Coronary artery (tissue), 2 donors: ENCODE measurements around the gene STRIP1.
"Not testable (repeated sequence)": the region's sequence is repeated elsewhere in the genome, so short reads cannot be mapped to it uniquely, and the experiment has no call there.

ENCODE experiments used
- DNase-seq: peaks from one replicate; pipeline ENCODE4 v3.0.0-alpha.2; 2017; ENCODE audit warnings: low spot score
- H3K27ac ChIP-seq, 2 donors: fragments of 200-600 bp; sonication (generic); one replicate each; pipeline ENCODE4 v1.5.1; 2016 to 2019
- H3K4me3 ChIP-seq: fragments of 200-600 bp; sonication (generic); 2 replicates; pipeline ENCODE4 v1.5.1; 2016; ENCODE audit warnings: mild to moderate bottlenecking, moderate library complexity
- CTCF ChIP-seq: fragments of 200-600 bp; sonication (generic); IDR thresholded peaks from one replicate; pipeline ENCODE4 v1.5.1; 2019; ENCODE audit warnings: antibody characterized with exemption

Gene STRIP1

GRCh38 chr1:110069404-110070281, 35.2 kb downstream of the STRIP1 start:
- DNase-seq: no peak
- H3K4me3 ChIP-seq: peak overlapping the region; percentile 51
- no peak overlapping the region for H3K27ac ChIP-seq
- TF ChIP-seq CTCF: no peak

- peak overlapping the region; percentile 51 for H3K4me3 ChIP-seq
These were observed 35.9 kb downstream of the STRIP1 start for GRCh38 chr1:110070282-110070669.

GRCh38 chr1:110070671-110071242, 36.3 kb downstream of the STRIP1 start, which contains the start of gene ALX3:
TSS of gene ALX3 (minus strand) at chr1:110070672. CDS start at chr1:110070612, 60 bp downstream.
- H3K4me3 ChIP-seq: peak within 1 kb of the TSS; percentile 51

More at GRCh38 chr1:110070282-110070669, 35.9 kb downstream of the STRIP1 start:
- DNase-seq: no peak
- no peak for TF ChIP-seq CTCF
- no peak overlapping the region for H3K27ac ChIP-seq

GRCh38 chr1:110074166-110074565, 39.7 kb downstream of the STRIP1 start:
- DNase-seq: no peak
- no peak overlapping the region for H3K27ac ChIP-seq
- H3K4me3 ChIP-seq: no peak overlapping the region
- no peak for TF ChIP-seq CTCF

More at GRCh38 chr1:110070671-110071242, 36.3 kb downstream of the STRIP1 start, which contains the start of gene ALX3:
- DNase-seq: no peak
- no peak within 1 kb of the TSS for H3K27ac ChIP-seq
- no peak for TF ChIP-seq CTCF

GRCh38 chr1:110076789-110077500, 42.5 kb downstream of the STRIP1 start:
- Histone ChIP-seq H3K4me3 (no peak overlapping the region), H3K27ac (no peak overlapping the region)
- no peak for TF ChIP-seq CTCF
- DNase-seq: no peak

GRCh38 chr1:110079995-110080394, 45.6 kb downstream of the STRIP1 start:
- H3K27ac ChIP-seq, H3K4me3 ChIP-seq, DNase-seq: not testable (repeated sequence)

- TF ChIP-seq CTCF: no peak
- DNase-seq: no peak
- Histone ChIP-seq H3K4me3 (no peak overlapping the region), H3K27ac (no peak overlapping the region)
These were observed 46.6 kb downstream of the STRIP1 start for GRCh38 chr1:110081061-110081460.
